Measurements from ENCODE around the gene CAPN12. TPM values are rescaled to one million over a fixed set of nuclear protein-coding genes. Genes with fewer than 3 reads are reported as not detected.

Gene CAPN12
- total and polyA plus RNA-seq, 2 experiments from 2014 or later: 19.1 to 20.5 TPM

DNA sequence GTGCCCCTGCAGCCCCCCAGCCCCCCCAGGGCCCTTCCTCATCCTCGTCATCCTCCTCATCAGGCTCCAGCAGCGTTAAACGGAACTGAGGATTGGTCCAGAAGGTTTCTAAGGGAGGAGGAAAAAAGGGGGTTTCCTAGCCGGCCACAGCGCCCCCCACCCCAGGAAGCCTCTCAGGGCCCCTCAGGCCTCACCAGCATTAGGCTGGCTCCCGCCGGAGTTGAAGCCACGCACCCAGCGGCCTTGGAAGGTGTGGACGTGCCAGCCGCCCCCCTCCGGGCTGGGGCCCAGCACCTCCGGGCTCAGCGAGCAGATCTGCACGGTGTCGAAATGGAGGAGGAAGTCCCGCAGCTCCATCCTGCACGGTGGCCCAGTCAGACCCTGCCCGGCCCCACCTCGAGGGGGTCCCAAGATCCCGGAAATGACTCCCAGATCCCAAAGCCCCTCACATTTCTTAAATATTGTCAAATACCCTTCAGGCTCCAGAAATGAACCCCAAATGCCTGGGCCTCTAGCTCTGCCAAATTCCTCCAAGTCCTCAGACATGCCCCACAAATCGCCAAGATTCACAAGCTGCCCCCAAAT is 6.9 kb downstream of the CAPN12 start:
- no peak overlapping the region for H3K27ac ChIP-seq (ENCODE audit: low read depth)
- peaks cover 12% of the 10 kb centered on the region for H3K4me1 Mint-ChIP-seq
- H3K36me3 Mint-ChIP-seq (ENCODE audit: low read depth): peaks cover 9% of the 10 kb centered on the region
- no peak overlapping the region for H3K27ac Mint-ChIP-seq
- no peaks in the 10 kb centered on the region for H3K9me2 ChIP-seq (ENCODE audit: insufficient read depth)
- H3K36me3 ChIP-seq (ENCODE audit: insufficient read depth): no peaks in the 10 kb centered on the region
- TF ChIP-seq ZNF114 (CRISPR knock-in tag; IDR thresholded peaks at IDR 0.05): no peak
- TF ChIP-seq, protein P1, sequence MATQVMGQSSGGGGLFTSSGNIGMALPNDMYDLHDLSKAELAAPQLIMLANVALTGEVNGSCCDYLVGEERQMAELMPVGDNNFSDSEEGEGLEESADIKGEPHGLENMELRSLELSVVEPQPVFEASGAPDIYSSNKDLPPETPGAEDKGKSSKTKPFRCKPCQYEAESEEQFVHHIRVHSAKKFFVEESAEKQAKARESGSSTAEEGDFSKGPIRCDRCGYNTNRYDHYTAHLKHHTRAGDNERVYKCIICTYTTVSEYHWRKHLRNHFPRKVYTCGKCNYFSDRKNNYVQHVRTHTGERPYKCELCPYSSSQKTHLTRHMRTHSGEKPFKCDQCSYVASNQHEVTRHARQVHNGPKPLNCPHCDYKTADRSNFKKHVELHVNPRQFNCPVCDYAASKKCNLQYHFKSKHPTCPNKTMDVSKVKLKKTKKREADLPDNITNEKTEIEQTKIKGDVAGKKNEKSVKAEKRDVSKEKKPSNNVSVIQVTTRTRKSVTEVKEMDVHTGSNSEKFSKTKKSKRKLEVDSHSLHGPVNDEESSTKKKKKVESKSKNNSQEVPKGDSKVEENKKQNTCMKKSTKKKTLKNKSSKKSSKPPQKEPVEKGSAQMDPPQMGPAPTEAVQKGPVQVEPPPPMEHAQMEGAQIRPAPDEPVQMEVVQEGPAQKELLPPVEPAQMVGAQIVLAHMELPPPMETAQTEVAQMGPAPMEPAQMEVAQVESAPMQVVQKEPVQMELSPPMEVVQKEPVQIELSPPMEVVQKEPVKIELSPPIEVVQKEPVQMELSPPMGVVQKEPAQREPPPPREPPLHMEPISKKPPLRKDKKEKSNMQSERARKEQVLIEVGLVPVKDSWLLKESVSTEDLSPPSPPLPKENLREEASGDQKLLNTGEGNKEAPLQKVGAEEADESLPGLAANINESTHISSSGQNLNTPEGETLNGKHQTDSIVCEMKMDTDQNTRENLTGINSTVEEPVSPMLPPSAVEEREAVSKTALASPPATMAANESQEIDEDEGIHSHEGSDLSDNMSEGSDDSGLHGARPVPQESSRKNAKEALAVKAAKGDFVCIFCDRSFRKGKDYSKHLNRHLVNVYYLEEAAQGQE (IDR thresholded peaks at IDR 0.05; ENCODE audit: unreplicated experiment): no peak
- TF ChIP-seq, protein P2, sequence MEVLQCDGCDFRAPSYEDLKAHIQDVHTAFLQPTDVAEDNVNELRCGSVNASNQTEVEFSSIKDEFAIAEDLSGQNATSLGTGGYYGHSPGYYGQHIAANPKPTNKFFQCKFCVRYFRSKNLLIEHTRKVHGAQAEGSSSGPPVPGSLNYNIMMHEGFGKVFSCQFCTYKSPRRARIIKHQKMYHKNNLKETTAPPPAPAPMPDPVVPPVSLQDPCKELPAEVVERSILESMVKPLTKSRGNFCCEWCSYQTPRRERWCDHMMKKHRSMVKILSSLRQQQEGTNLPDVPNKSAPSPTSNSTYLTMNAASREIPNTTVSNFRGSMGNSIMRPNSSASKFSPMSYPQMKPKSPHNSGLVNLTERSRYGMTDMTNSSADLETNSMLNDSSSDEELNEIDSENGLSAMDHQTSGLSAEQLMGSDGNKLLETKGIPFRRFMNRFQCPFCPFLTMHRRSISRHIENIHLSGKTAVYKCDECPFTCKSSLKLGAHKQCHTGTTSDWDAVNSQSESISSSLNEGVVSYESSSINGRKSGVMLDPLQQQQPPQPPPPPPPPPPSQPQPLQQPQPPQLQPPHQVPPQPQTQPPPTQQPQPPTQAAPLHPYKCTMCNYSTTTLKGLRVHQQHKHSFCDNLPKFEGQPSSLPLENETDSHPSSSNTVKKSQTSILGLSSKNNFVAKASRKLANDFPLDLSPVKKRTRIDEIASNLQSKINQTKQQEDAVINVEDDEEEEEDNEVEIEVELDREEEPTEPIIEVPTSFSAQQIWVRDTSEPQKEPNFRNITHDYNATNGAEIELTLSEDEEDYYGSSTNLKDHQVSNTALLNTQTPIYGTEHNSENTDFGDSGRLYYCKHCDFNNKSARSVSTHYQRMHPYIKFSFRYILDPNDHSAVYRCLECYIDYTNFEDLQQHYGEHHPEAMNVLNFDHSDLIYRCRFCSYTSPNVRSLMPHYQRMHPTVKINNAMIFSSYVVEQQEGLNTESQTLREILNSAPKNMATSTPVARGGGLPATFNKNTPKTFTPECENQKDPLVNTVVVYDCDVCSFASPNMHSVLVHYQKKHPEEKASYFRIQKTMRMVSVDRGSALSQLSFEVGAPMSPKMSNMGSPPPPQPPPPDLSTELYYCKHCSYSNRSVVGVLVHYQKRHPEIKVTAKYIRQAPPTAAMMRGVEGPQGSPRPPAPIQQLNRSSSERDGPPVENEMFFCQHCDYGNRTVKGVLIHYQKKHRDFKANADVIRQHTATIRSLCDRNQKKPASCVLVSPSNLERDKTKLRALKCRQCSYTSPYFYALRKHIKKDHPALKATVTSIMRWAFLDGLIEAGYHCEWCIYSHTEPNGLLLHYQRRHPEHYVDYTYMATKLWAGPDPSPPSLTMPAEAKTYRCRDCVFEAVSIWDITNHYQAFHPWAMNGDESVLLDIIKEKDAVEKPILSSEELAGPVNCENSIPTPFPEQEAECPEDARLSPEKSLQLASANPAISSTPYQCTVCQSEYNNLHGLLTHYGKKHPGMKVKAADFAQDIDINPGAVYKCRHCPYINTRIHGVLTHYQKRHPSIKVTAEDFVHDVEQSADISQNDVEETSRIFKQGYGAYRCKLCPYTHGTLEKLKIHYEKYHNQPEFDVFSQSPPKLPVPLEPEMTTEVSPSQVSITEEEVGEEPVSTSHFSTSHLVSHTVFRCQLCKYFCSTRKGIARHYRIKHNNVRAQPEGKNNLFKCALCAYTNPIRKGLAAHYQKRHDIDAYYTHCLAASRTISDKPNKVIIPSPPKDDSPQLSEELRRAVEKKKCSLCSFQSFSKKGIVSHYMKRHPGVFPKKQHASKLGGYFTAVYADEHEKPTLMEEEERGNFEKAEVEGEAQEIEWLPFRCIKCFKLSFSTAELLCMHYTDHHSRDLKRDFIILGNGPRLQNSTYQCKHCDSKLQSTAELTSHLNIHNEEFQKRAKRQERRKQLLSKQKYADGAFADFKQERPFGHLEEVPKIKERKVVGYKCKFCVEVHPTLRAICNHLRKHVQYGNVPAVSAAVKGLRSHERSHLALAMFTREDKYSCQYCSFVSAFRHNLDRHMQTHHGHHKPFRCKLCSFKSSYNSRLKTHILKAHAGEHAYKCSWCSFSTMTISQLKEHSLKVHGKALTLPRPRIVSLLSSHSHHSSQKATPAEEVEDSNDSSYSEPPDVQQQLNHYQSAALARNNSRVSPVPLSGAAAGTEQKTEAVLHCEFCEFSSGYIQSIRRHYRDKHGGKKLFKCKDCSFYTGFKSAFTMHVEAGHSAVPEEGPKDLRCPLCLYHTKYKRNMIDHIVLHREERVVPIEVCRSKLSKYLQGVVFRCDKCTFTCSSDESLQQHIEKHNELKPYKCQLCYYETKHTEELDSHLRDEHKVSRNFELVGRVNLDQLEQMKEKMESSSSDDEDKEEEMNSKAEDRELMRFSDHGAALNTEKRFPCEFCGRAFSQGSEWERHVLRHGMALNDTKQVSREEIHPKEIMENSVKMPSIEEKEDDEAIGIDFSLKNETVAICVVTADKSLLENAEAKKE (CRISPR knock-in tag; IDR thresholded peaks at IDR 0.05): no peak
- TF ChIP-seq NANOG (IDR thresholded peaks at IDR 0.05; ENCODE audit: borderline replicate concordance): no peak
- TF ChIP-seq, protein P3, sequence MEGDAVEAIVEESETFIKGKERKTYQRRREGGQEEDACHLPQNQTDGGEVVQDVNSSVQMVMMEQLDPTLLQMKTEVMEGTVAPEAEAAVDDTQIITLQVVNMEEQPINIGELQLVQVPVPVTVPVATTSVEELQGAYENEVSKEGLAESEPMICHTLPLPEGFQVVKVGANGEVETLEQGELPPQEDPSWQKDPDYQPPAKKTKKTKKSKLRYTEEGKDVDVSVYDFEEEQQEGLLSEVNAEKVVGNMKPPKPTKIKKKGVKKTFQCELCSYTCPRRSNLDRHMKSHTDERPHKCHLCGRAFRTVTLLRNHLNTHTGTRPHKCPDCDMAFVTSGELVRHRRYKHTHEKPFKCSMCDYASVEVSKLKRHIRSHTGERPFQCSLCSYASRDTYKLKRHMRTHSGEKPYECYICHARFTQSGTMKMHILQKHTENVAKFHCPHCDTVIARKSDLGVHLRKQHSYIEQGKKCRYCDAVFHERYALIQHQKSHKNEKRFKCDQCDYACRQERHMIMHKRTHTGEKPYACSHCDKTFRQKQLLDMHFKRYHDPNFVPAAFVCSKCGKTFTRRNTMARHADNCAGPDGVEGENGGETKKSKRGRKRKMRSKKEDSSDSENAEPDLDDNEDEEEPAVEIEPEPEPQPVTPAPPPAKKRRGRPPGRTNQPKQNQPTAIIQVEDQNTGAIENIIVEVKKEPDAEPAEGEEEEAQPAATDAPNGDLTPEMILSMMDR (conservative IDR thresholded peaks at IDR 0.05; ENCODE audit: low read depth in 2 of 2): no peak
- no peak for TF ChIP-seq EZH2phosphoT487 (IDR thresholded peaks at IDR 0.05; ENCODE audit: unreplicated experiment)
- TF ChIP-seq EZH2 (IDR thresholded peaks at IDR 0.05; ENCODE audit: low read depth, unreplicated experiment): no peak
- no peak for TF ChIP-seq JUNB (IDR thresholded peaks at IDR 0.05; ENCODE audit: unreplicated experiment)
- TF ChIP-seq, protein P4, sequence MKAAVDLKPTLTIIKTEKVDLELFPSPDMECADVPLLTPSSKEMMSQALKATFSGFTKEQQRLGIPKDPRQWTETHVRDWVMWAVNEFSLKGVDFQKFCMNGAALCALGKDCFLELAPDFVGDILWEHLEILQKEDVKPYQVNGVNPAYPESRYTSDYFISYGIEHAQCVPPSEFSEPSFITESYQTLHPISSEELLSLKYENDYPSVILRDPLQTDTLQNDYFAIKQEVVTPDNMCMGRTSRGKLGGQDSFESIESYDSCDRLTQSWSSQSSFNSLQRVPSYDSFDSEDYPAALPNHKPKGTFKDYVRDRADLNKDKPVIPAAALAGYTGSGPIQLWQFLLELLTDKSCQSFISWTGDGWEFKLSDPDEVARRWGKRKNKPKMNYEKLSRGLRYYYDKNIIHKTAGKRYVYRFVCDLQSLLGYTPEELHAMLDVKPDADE (IDR thresholded peaks at IDR 0.05): no peak
- no peak for TF ChIP-seq ZNF331 (CRISPR knock-in tag; IDR thresholded peaks at IDR 0.05; ENCODE audit: low read depth)
- TF ChIP-seq CREB1 (CRISPR knock-in tag; IDR thresholded peaks at IDR 0.05; ENCODE audit: low read depth): no peak
- TF ChIP-seq POLR2AphosphoS5 (IDR thresholded peaks at IDR 0.05; ENCODE audit: low read depth): no peak
- no peak for TF ChIP-seq STAT1 (IDR thresholded peaks at IDR 0.05; ENCODE audit: unreplicated experiment)
- no peaks in the 10 kb centered on the region for H4K20me1 ChIP-seq (replicated peaks; ENCODE audit: insufficient read depth)
- H3F3A ChIP-seq (replicated peaks; ENCODE audit: low read depth): no peaks in the 10 kb centered on the region; the same call in 1 of the 2 replicates
- peak overlapping the region; percentile 33; the same call in 1 of the 3 replicates for H3K4me3 Mint-ChIP-seq
- H3K27me3 ChIP-seq (ENCODE audit: insufficient read depth): peaks cover 10% of the 10 kb centered on the region
- H2AFZ ChIP-seq: no peak overlapping the region
- peaks cover 13% of the 10 kb centered on the region for H3K4me1 ChIP-seq (ENCODE audit: insufficient read depth)
- H3K9me3 Mint-ChIP-seq: no peaks in the 10 kb centered on the region; the same call in 1 of the 3 replicates
- H3K79me2 ChIP-seq (replicated peaks; ENCODE audit: insufficient read depth): no peaks in the 10 kb centered on the region
- ATAC-seq: peak; percentile 1; the same call in 1 of the 3 replicates
- H3K4me2 ChIP-seq: peak overlapping the region; percentile 67; the same call in 1 of the 2 replicates
- DNase-seq (ENCODE audit: low spot score): no peak
- peak overlapping the region; percentile 61; the same call in 1 of the 2 replicates for H3K4me3 ChIP-seq
- H3K27me3 Mint-ChIP-seq (ENCODE audit: insufficient read depth, low read depth, poor library complexity): peaks cover 36% of the 10 kb centered on the region
